DOHH2 (cell line): ENCODE data around the gene ONECUT2.

Experiments
- H3F3A ChIP-seq: fragments of 200-600 bp; sonication (generic), shearing (Covaris generic); 2 replicates; pipeline ENCODE4 v1.6.0; 2016; ENCODE audit warnings: antibody characterized with exemption, mild to moderate bottlenecking; ENCODE audit not compliant: control insufficient read depth, insufficient read depth
- H3K27ac ChIP-seq: fragments of 200-600 bp; sonication (generic); 2 replicates; pipeline ENCODE4 v1.5.1; 2014; ENCODE audit warnings: low read depth, mild to moderate bottlenecking, low read length, moderate library complexity
- H3K27me3 ChIP-seq: fragments of 200-600 bp; sonication (generic); 2 replicates; pipeline ENCODE4 v1.6.1; 2014; ENCODE audit warnings: mild to moderate bottlenecking, low read length, mixed read lengths; ENCODE audit not compliant: control insufficient read depth
- H3K36me3 ChIP-seq: fragments of 200-600 bp; sonication (generic); 2 replicates; pipeline ENCODE4 v1.6.1; 2014; ENCODE audit warnings: mild to moderate bottlenecking, low read length, moderate library complexity, mixed read lengths; ENCODE audit not compliant: control insufficient read depth
- H3K4me1 ChIP-seq: fragments of 200-600 bp; sonication (generic); 2 replicates; pipeline ENCODE4 v1.6.1; 2014; ENCODE audit warnings: mild to moderate bottlenecking, low read length, mixed read lengths; ENCODE audit not compliant: control insufficient read depth
- H3K4me2 ChIP-seq: fragments of 200-600 bp; sonication (generic); 2 replicates; pipeline ENCODE4 v1.6.0; 2014; ENCODE audit warnings: mild to moderate bottlenecking, low read length, moderate library complexity
- H3K4me3 ChIP-seq: fragments of 200-600 bp; sonication (generic); 2 replicates; pipeline ENCODE4 v1.5.1; 2014; ENCODE audit warnings: mild to moderate bottlenecking, low read length, mixed read lengths
- H3K79me2 ChIP-seq: fragments of 200-600 bp; sonication (generic); 2 replicates; pipeline ENCODE4 v1.6.1; 2014; ENCODE audit warnings: mild to moderate bottlenecking, low read length, mixed read lengths; ENCODE audit not compliant: control insufficient read depth
- H3K9me2 ChIP-seq: fragments of 200-600 bp; sonication (generic); replicated peaks from 2 replicates; pipeline ENCODE4 v1.6.1; 2014; ENCODE audit warnings: mild to moderate bottlenecking, low read length, mixed read lengths; ENCODE audit not compliant: control insufficient read depth
- H3K9me3 ChIP-seq: fragments of 200-600 bp; sonication (generic); 2 replicates; pipeline ENCODE4 v1.6.1; 2014; ENCODE audit warnings: antibody characterized with exemption, low read length, mixed read lengths; ENCODE audit not compliant: control insufficient read depth, insufficient read depth
- H4K20me1 ChIP-seq: fragments of 200-600 bp; sonication (generic); 2 replicates; pipeline ENCODE4 v1.6.0; 2014; ENCODE audit warnings: low read depth, mild to moderate bottlenecking, antibody characterized with exemption, low read length, moderate library complexity; ENCODE audit not compliant: control insufficient read depth, insufficient read depth
- EZH2phosphoT487 ChIP-seq: fragments of 200-600 bp; sonication (generic); IDR thresholded peaks from 2 replicates; pipeline ENCODE4 v1.6.1; 2017; ENCODE audit warnings: borderline replicate concordance, mild to moderate bottlenecking, antibody characterized with exemption, low read length, moderate library complexity, mixed read lengths
- TF ChIP-seq, protein P1 (sequence below): fragments of 200-600 bp; sonication (generic); IDR thresholded peaks from one replicate; pipeline ENCODE4 v1.5.1; 2014; ENCODE audit warnings: antibody characterized with exemption, mild to moderate bottlenecking, low read depth, low read length; ENCODE audit not compliant: poor library complexity, severe bottlenecking

ONECUT2 gene

DNA sequence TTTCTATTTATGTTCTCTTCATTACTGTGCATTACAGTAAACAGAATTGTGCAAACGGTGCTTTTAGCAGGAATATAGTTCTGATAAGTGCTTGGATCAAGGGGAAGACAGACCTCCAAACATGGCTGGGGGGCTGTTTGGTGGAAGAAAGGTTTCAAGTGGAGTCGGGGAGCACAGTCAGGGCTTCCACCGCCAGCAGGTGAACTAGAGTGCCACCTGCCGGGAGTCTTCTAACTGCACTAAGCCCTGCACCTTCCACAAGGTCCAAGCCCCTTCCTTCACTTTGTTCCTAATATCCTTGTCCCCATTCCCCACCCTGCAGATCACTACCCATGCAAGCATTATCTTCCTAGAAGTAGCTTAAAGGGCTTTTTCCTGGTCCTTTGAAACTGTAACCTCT lies 11.1 kb downstream of the ONECUT2 start:
- no peaks in the 10 kb centered on the region for H4K20me1 ChIP-seq

DNA sequence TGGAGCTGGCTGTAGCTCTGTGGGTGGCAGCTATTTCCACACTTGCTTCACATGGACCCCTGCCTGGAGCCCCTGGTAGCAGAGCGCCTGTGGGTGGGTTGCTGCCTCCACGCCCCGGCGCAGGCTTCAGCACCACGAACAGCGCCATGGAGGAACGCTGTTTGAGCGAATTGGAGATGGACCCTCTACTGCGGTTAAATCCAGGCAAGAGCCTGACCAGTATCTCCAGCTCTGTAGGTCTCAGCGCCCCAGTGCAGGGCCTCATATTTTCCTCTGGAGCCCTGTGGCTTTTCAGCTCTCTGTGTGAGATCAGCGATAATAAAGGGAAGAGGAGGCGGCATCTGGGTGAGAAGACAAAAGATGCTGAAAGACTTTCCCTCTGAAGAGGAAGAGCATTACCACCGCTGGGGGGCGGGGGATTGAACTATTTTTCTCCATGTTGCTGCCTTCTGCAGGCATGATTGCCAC lies 12.0 kb downstream of the ONECUT2 start:
- H4K20me1 ChIP-seq: no peaks in the 10 kb centered on the region
- H3K4me3 ChIP-seq: no peak overlapping the region
- no peak overlapping the region for H3K27ac ChIP-seq
- no peak for TF ChIP-seq EZH2phosphoT487
- TF ChIP-seq, protein P1, sequence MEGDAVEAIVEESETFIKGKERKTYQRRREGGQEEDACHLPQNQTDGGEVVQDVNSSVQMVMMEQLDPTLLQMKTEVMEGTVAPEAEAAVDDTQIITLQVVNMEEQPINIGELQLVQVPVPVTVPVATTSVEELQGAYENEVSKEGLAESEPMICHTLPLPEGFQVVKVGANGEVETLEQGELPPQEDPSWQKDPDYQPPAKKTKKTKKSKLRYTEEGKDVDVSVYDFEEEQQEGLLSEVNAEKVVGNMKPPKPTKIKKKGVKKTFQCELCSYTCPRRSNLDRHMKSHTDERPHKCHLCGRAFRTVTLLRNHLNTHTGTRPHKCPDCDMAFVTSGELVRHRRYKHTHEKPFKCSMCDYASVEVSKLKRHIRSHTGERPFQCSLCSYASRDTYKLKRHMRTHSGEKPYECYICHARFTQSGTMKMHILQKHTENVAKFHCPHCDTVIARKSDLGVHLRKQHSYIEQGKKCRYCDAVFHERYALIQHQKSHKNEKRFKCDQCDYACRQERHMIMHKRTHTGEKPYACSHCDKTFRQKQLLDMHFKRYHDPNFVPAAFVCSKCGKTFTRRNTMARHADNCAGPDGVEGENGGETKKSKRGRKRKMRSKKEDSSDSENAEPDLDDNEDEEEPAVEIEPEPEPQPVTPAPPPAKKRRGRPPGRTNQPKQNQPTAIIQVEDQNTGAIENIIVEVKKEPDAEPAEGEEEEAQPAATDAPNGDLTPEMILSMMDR: no peak
- H3K79me2 ChIP-seq: no peaks in the 10 kb centered on the region
- H3K4me1 ChIP-seq: no peaks in the 10 kb centered on the region
- no peaks in the 10 kb centered on the region for H3K36me3 ChIP-seq
- H3F3A ChIP-seq: no peaks in the 10 kb centered on the region
- no peak overlapping the region for H3K4me2 ChIP-seq
- peaks cover 34% of the 10 kb centered on the region for H3K27me3 ChIP-seq
- no peaks in the 10 kb centered on the region for H3K9me3 ChIP-seq
- no peaks in the 10 kb centered on the region for H3K9me2 ChIP-seq

More for the DNA sequence above, 11.1 kb downstream of the ONECUT2 start:
- no peaks in the 10 kb centered on the region for H3K79me2 ChIP-seq
- no peaks in the 10 kb centered on the region for H3K36me3 ChIP-seq
- no peaks in the 10 kb centered on the region for H3K9me3 ChIP-seq
- no peak overlapping the region for H3K4me2 ChIP-seq
- no peak overlapping the region for H3K4me3 ChIP-seq
- no peaks in the 10 kb centered on the region for H3F3A ChIP-seq
- no peaks in the 10 kb centered on the region for H3K9me2 ChIP-seq
- no peaks in the 10 kb centered on the region for H3K4me1 ChIP-seq
- no peak overlapping the region for H3K27ac ChIP-seq
- peaks cover 38% of the 10 kb centered on the region for H3K27me3 ChIP-seq
- TF ChIP-seq, protein P1: peak; percentile 91
- TF ChIP-seq EZH2phosphoT487: no peak

DNA sequence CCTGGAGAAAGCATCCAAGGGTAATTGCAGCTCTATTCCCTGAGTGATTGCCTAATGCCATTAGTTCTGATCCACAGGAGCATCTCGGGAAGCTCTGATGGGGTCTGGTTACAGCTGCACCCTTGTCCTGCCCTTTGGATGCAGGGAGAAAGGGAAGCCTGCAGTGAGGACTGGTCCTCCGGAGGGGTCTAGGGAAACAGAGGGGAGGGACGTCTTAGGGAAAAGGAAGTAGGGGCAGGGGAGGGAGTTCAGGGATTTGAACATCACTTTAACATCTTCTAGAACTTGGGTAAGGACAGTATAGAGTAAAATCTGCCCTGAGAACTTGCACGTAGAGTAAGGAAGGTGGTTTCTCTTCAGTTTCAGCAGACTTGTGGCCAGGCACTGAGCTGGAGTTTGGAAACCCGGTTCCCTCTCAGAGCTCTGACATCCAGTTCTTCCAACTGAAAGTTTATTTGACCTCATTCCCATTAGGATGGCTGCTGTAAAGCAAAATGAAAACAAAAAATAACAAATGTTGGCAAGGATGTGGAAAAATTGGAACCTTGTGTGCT lies 20.5 kb downstream of the ONECUT2 start:
- Histone ChIP-seq H3K79me2 (no peaks in the 10 kb centered on the region), H3F3A (no peaks in the 10 kb centered on the region), H3K27ac (no peak overlapping the region), H3K4me3 (no peak overlapping the region), H4K20me1 (no peaks in the 10 kb centered on the region), H3K36me3 (no peaks in the 10 kb centered on the region), H3K27me3 (0 out of 2 replicates have a peak, but pooled peaks cover 4% of the 10 kb centered on the region), H3K4me1 (no peaks in the 10 kb centered on the region), H3K4me2 (no peak overlapping the region), H3K9me3 (no peaks in the 10 kb centered on the region), H3K9me2 (no peaks in the 10 kb centered on the region)
- no peak for TF ChIP-seq EZH2phosphoT487
- TF ChIP-seq, protein P1: no peak
